K562 (cell line): ENCODE measurements around the gene COLEC12. TPM values are rescaled to one million over a fixed set of nuclear protein-coding genes. Genes with fewer than 3 reads are reported as not detected.

Source experiments
- ATF7 ChIP-seq: fragments of 450-650 bp; IDR thresholded peaks from 2 replicates; pipeline ENCODE4 v1.7.1; 2014; ENCODE audit warnings: mild to moderate bottlenecking, moderate library complexity
- BACH1 ChIP-seq: fragments of 200-800 bp; sonication (Bioruptor generic); IDR thresholded peaks from 2 replicates; pipeline ENCODE4 v1.6.1; 2016; ENCODE audit warnings: missing genetic modification characterization, missing compliant biosample characterization
- DPF2 ChIP-seq: fragments of 450-650 bp; IDR thresholded peaks from 2 replicates; pipeline ENCODE4 v1.6.1; 2016
- EP400 ChIP-seq: fragments of 450-650 bp; IDR thresholded peaks from 2 replicates; pipeline ENCODE4 v1.6.1; 2017; ENCODE audit warnings: antibody characterized with exemption, mild to moderate bottlenecking, moderate library complexity
- FOSL1 ChIP-seq: fragments of 200-800 bp; sonication (Bioruptor generic); conservative IDR thresholded peaks from 2 replicates; pipeline ENCODE4 v1.6.1; 2016; ENCODE audit warnings: missing genetic modification characterization, missing compliant biosample characterization
- FOXJ3 ChIP-seq: sonication (generic); formaldehyde crosslinking; IDR thresholded peaks from 2 replicates; pipeline ENCODE4 v1.4.0; 2020; ENCODE audit warnings: mild to moderate bottlenecking, missing genetic modification reagents
- MAZ ChIP-seq, 2 experiments: fragments of 450-650 bp in 1 of 2; sonication (generic) in 1 of 2; formaldehyde crosslinking; IDR thresholded peaks in 1 of 2; conservative IDR thresholded peaks in 1 of 2; 2 replicates each; pipeline versions ENCODE4 v1.4.0 to v1.5.0; 2020; ENCODE audit warnings: mild to moderate bottlenecking in 1 of 2, missing genetic modification reagents in 1 of 2
- MECOM ChIP-seq: fragments of 250-450 bp; sonication (Bioruptor Pico); IDR thresholded peaks from 2 replicates; pipeline ENCODE4 v1.8.0; 2022; ENCODE audit warnings: inconsistent platforms
- NFATC3 ChIP-seq: fragments of 450-650 bp; IDR thresholded peaks from 2 replicates; pipeline ENCODE4 v1.6.1; 2017; ENCODE audit warnings: mild to moderate bottlenecking
- NFIC ChIP-seq: fragments of 450-650 bp; IDR thresholded peaks from 2 replicates; pipeline ENCODE4 v1.6.1; 2017; ENCODE audit warnings: mild to moderate bottlenecking, inconsistent platforms
- NUFIP1 ChIP-seq: fragments of 450-650 bp; IDR thresholded peaks from 2 replicates; pipeline ENCODE4 v1.6.1; 2018; ENCODE audit not compliant: partially characterized antibody
- PHF20 ChIP-seq: fragments of 450-650 bp; IDR thresholded peaks from 2 replicates; pipeline ENCODE4 v1.6.1; 2018; ENCODE audit not compliant: partially characterized antibody
- RREB1 ChIP-seq: fragments of 250-450 bp; sonication (Bioruptor Pico); IDR thresholded peaks from 2 replicates; pipeline ENCODE4 v1.4.0; 2020
- SMAD4 ChIP-seq: fragments of 250-450 bp; sonication (Bioruptor Pico); conservative IDR thresholded peaks from 2 replicates; pipeline ENCODE4 v1.8.0; 2021; ENCODE audit warnings: inconsistent platforms, mild to moderate bottlenecking, moderate library complexity
- SMARCC2 ChIP-seq: fragments of 450-650 bp; IDR thresholded peaks from 2 replicates; pipeline ENCODE4 v1.6.1; 2017; ENCODE audit warnings: antibody characterized with exemption, moderate library complexity, mild to moderate bottlenecking, low read depth
- TEAD2 ChIP-seq: fragments of 450-650 bp; IDR thresholded peaks from 2 replicates; pipeline ENCODE4 v1.6.1; 2016; ENCODE audit warnings: missing genetic modification characterization, control low read depth, missing compliant biosample characterization
- ZFPM2 ChIP-seq: fragments of 250-450 bp; sonication (Bioruptor Pico); IDR thresholded peaks from 2 replicates; pipeline ENCODE4 v1.5.1; 2022; ENCODE audit warnings: mild to moderate bottlenecking
- ZNF224 ChIP-seq: sonication (generic); formaldehyde crosslinking; IDR thresholded peaks from 2 replicates; pipeline ENCODE4 v1.8.0; 2022; ENCODE audit warnings: mild to moderate bottlenecking, missing genetic modification reagents
- ZNF639 ChIP-seq, 2 experiments: fragments of 200-800 bp in 1 of 2; sonication (Bioruptor generic) in 1 of 2; sonication (generic) in 1 of 2; formaldehyde crosslinking in 1 of 2; IDR thresholded peaks in 1 of 2; conservative IDR thresholded peaks in 1 of 2; 2 replicates each; pipeline versions ENCODE4 v1.5.0 to v1.6.1; 2016 to 2020; ENCODE audit warnings: missing compliant biosample characterization in 1 of 2, missing genetic modification characterization in 1 of 2, missing genetic modification reagents in 1 of 2
- ZNF644 ChIP-seq: fragments of 200-800 bp; sonication (Bioruptor generic); IDR thresholded peaks from 2 replicates; pipeline ENCODE4 v1.6.1; 2016; ENCODE audit warnings: low read depth, missing genetic modification characterization, missing compliant biosample characterization
- ZNF785 ChIP-seq: fragments of 250-450 bp; sonication (Bioruptor Pico); IDR thresholded peaks from 2 replicates; pipeline ENCODE4 v1.4.0; 2020; ENCODE audit warnings: mild to moderate bottlenecking
- ZNF79 ChIP-seq: fragments of 250-450 bp; sonication (Bioruptor Pico); IDR thresholded peaks from 2 replicates; pipeline ENCODE4 v1.4.0; 2020; ENCODE audit warnings: low read depth, mild to moderate bottlenecking, moderate library complexity
- polyA plus RNA-seq, 8 experiments: library from polyadenylated mRNA; depleted of rRNA in 4 of 8; stranded (reverse) in 5 of 8; unstranded in 3 of 8; fragments of >200 nt; fragmentation: Nextera tagmentation in 2 of 8; fragmentation: Illumina TruSeq in 1 of 8; extraction: Ambion mirVana in 2 of 8; extraction: Trizol in 1 of 8; gene quantifications; 2 replicates each; pipeline versions ENCODE4 v1.2.1 to v1.2.3, GENCODE V29; 2011 to 2014; ENCODE audit warnings: inconsistent platforms in 1 of 8, missing spikeins in 1 of 8
- total RNA-seq, 7 experiments: library from RNA; depleted of rRNA in 6 of 7; stranded (reverse); fragments of >200 nt in 6 of 7; fragmentation: Illumina TruSeq in 2 of 7; extraction: Trizol in 2 of 7; gene quantifications; 2 replicates each; pipeline versions ENCODE4 v1.2.1 to v1.2.3, GENCODE V29; 2011 to 2021; ENCODE audit warnings: low replicate concordance in 1 of 7

Gene COLEC12
- total and polyA plus RNA-seq, 9 of the 15 experiments (the other 6 are each of a cell fraction or from before 2014, with no cell fraction given): 0.04 TPM; not detected in 8

- TF ChIP-seq SMARCC2: 0 out of 2 replicates have a peak, but pooled peaks have one; percentile 51
- peak; percentile 79 for TF ChIP-seq NFIC
- TF ChIP-seq MAZ (CRISPR knock-in tag; conservative IDR thresholded peaks at IDR 0.05 in 1 of 2, IDR thresholded peaks at IDR 0.05 in 1 of 2): peak; percentile 22 to 58; a peak in 2 of 4 replicates
- peak; percentile 36 for TF ChIP-seq NUFIP1
- TF ChIP-seq DPF2: 0 out of 2 replicates have a peak, but pooled peaks have one; percentile 51
- peak; percentile 79; the same call in 1 of the 2 replicates for TF ChIP-seq ZNF644 (tag)
- 0 out of 2 replicates have a peak, but pooled peaks have one; percentile 37 for TF ChIP-seq FOXJ3 (CRISPR knock-in tag)
- 0 out of 2 replicates have a peak, but pooled peaks have one; percentile 12 for TF ChIP-seq ZNF79 (CRISPR knock-in tag)
- no peak for TF ChIP-seq ZNF785 (CRISPR knock-in tag)
- TF ChIP-seq ZNF224 (CRISPR knock-in tag): no peak
- no peak for TF ChIP-seq ZFPM2
- peak; percentile 63 for TF ChIP-seq ATF7
- TF ChIP-seq ZNF639 (CRISPR knock-in tag; conservative IDR thresholded peaks at IDR 0.05 in 1 of 2, IDR thresholded peaks at IDR 0.05 in 1 of 2): peak in 1 of 2 experiments; percentile 86; a peak in 1 of 4 replicates
- TF ChIP-seq FOSL1 (tag): peak; percentile 67
- TF ChIP-seq PHF20: peak; percentile 54
- no peak for TF ChIP-seq RREB1 (CRISPR knock-in tag)
- TF ChIP-seq SMAD4 (CRISPR knock-in tag): peak; percentile 84
- TF ChIP-seq MECOM (CRISPR knock-in tag): peak; percentile 64; the same call in 1 of the 2 replicates
- TF ChIP-seq TEAD2 (tag): 0 out of 2 replicates have a peak, but pooled peaks have one; percentile 47
- TF ChIP-seq EP400: peak; percentile 35; the same call in 1 of the 2 replicates
- 0 out of 2 replicates have a peak, but pooled peaks have one; percentile 21 for TF ChIP-seq NFATC3
- TF ChIP-seq BACH1: peak; percentile 91
These were observed 18.7 kb upstream of the COLEC12 start (continued) for GRCh38 chr18:519019-519879.
